ENCODE results near the gene MRPS16.

The MRPS16 gene

GRCh38 chr10:73233883-73234282 lies 18.6 kb downstream of the MRPS16 start:
- Histone ChIP-seq H3K4me3 (ENCODE audit: low read depth, low read length) (no peak overlapping the region), H3K36me3 (ENCODE audit: control insufficient read depth, insufficient read depth, low read length) (no peaks in the 10 kb centered on the region), H3K9ac (ENCODE audit: low read depth, low read length) (no peak overlapping the region), H3K9me3 (ENCODE audit: control insufficient read depth, insufficient read depth, low read length) (no peaks in the 10 kb centered on the region), H3K4me1 (ENCODE audit: control insufficient read depth, insufficient read depth, low read length) (no peaks in the 10 kb centered on the region), H3K27me3 (ENCODE audit: control insufficient read depth, insufficient read depth, low read length) (no peaks in the 10 kb centered on the region)

- no peak overlapping the region for H3K4me3 ChIP-seq (ENCODE audit: low read depth, low read length)
- no peaks in the 10 kb centered on the region for H3K27me3 ChIP-seq (ENCODE audit: control insufficient read depth, insufficient read depth, low read length)
- no peaks in the 10 kb centered on the region for H3K9me3 ChIP-seq (ENCODE audit: control insufficient read depth, insufficient read depth, low read length)
- H3K36me3 ChIP-seq (ENCODE audit: control insufficient read depth, insufficient read depth, low read length), result no peaks in the 10 kb centered on the region
- H3K4me1 ChIP-seq (ENCODE audit: control insufficient read depth, insufficient read depth, low read length), result no peaks in the 10 kb centered on the region
- no peak overlapping the region for H3K9ac ChIP-seq (ENCODE audit: low read depth, low read length)
Observed at GRCh38 chr10:73232887-73233286, 19.6 kb downstream of the MRPS16 start.

GRCh38 chr10:73229567-73229966 lies 22.9 kb downstream of the MRPS16 start:
- Histone ChIP-seq H3K27me3 (ENCODE audit: control insufficient read depth, insufficient read depth, low read length) (no peaks in the 10 kb centered on the region), H3K4me3 (ENCODE audit: low read depth, low read length) (no peak overlapping the region), H3K9me3 (ENCODE audit: control insufficient read depth, insufficient read depth, low read length) (no peaks in the 10 kb centered on the region), H3K4me1 (ENCODE audit: control insufficient read depth, insufficient read depth, low read length) (no peaks in the 10 kb centered on the region), H3K36me3 (ENCODE audit: control insufficient read depth, insufficient read depth, low read length) (no peaks in the 10 kb centered on the region), H3K9ac (ENCODE audit: low read depth, low read length) (no peak overlapping the region)

GRCh38 chr10:73228247-73228646 lies 24.2 kb downstream of the MRPS16 start:
- Histone ChIP-seq H3K4me1 (ENCODE audit: control insufficient read depth, insufficient read depth, low read length) (no peaks in the 10 kb centered on the region), H3K9me3 (ENCODE audit: control insufficient read depth, insufficient read depth, low read length) (no peaks in the 10 kb centered on the region), H3K27me3 (ENCODE audit: control insufficient read depth, insufficient read depth, low read length) (no peaks in the 10 kb centered on the region), H3K36me3 (ENCODE audit: control insufficient read depth, insufficient read depth, low read length) (no peaks in the 10 kb centered on the region), H3K4me3 (ENCODE audit: low read depth, low read length) (no peak overlapping the region), H3K9ac (ENCODE audit: low read depth, low read length) (no peak overlapping the region)

GRCh38 chr10:73226663-73227062 lies 25.8 kb downstream of the MRPS16 start:
- Histone ChIP-seq H3K27me3 (ENCODE audit: control insufficient read depth, insufficient read depth, low read length) (no peaks in the 10 kb centered on the region), H3K9ac (ENCODE audit: low read depth, low read length) (no peak overlapping the region), H3K9me3 (ENCODE audit: control insufficient read depth, insufficient read depth, low read length) (no peaks in the 10 kb centered on the region), H3K4me3 (ENCODE audit: low read depth, low read length) (no peak overlapping the region), H3K36me3 (ENCODE audit: control insufficient read depth, insufficient read depth, low read length) (no peaks in the 10 kb centered on the region), H3K4me1 (ENCODE audit: control insufficient read depth, insufficient read depth, low read length) (no peaks in the 10 kb centered on the region)

- Histone ChIP-seq H3K9me3 (ENCODE audit: control insufficient read depth, insufficient read depth, low read length) (no peaks in the 10 kb centered on the region), H3K4me3 (ENCODE audit: low read depth, low read length) (no peak overlapping the region), H3K27me3 (ENCODE audit: control insufficient read depth, insufficient read depth, low read length) (no peaks in the 10 kb centered on the region), H3K36me3 (ENCODE audit: control insufficient read depth, insufficient read depth, low read length) (no peaks in the 10 kb centered on the region), H3K4me1 (ENCODE audit: control insufficient read depth, insufficient read depth, low read length) (no peaks in the 10 kb centered on the region), H3K9ac (ENCODE audit: low read depth, low read length) (no peak overlapping the region)
Observed at GRCh38 chr10:73225518-73225917, 26.9 kb downstream of the MRPS16 start.

GRCh38 chr10:73220989-73221388 lies 31.5 kb downstream of the MRPS16 start:
- Histone ChIP-seq H3K36me3 (ENCODE audit: control insufficient read depth, insufficient read depth, low read length) (no peaks in the 10 kb centered on the region), H3K4me1 (ENCODE audit: control insufficient read depth, insufficient read depth, low read length) (no peaks in the 10 kb centered on the region), H3K4me3 (ENCODE audit: low read depth, low read length) (no peak overlapping the region), H3K27me3 (ENCODE audit: control insufficient read depth, insufficient read depth, low read length) (no peaks in the 10 kb centered on the region), H3K9ac (ENCODE audit: low read depth, low read length) (no peak overlapping the region), H3K9me3 (ENCODE audit: control insufficient read depth, insufficient read depth, low read length) (no peaks in the 10 kb centered on the region)

GRCh38 chr10:73219384-73219783 lies 33.1 kb downstream of the MRPS16 start:
- Histone ChIP-seq H3K9ac (ENCODE audit: low read depth, low read length) (no peak overlapping the region), H3K9me3 (ENCODE audit: control insufficient read depth, insufficient read depth, low read length) (no peaks in the 10 kb centered on the region), H3K27me3 (ENCODE audit: control insufficient read depth, insufficient read depth, low read length) (no peaks in the 10 kb centered on the region), H3K4me1 (ENCODE audit: control insufficient read depth, insufficient read depth, low read length) (no peaks in the 10 kb centered on the region), H3K36me3 (ENCODE audit: control insufficient read depth, insufficient read depth, low read length) (no peaks in the 10 kb centered on the region), H3K4me3 (ENCODE audit: low read depth, low read length) (no peak overlapping the region)

GRCh38 chr10:73218431-73219191 lies 33.8 kb downstream of the MRPS16 start:
- no peak overlapping the region for H3K9ac ChIP-seq (ENCODE audit: low read depth, low read length)
- no peaks in the 10 kb centered on the region for H3K4me1 ChIP-seq (ENCODE audit: control insufficient read depth, insufficient read depth, low read length)
- H3K9me3 ChIP-seq (ENCODE audit: control insufficient read depth, insufficient read depth, low read length), result no peaks in the 10 kb centered on the region
- no peaks in the 10 kb centered on the region for H3K27me3 ChIP-seq (ENCODE audit: control insufficient read depth, insufficient read depth, low read length)
- no peak overlapping the region for H3K4me3 ChIP-seq (ENCODE audit: low read depth, low read length)
- no peaks in the 10 kb centered on the region for H3K36me3 ChIP-seq (ENCODE audit: control insufficient read depth, insufficient read depth, low read length)

GRCh38 chr10:73217628-73218027 lies 34.8 kb downstream of the MRPS16 start:
- Histone ChIP-seq H3K36me3 (ENCODE audit: control insufficient read depth, insufficient read depth, low read length) (no peaks in the 10 kb centered on the region), H3K27me3 (ENCODE audit: control insufficient read depth, insufficient read depth, low read length) (no peaks in the 10 kb centered on the region), H3K9ac (ENCODE audit: low read depth, low read length) (no peak overlapping the region), H3K9me3 (ENCODE audit: control insufficient read depth, insufficient read depth, low read length) (no peaks in the 10 kb centered on the region), H3K4me3 (ENCODE audit: low read depth, low read length) (no peak overlapping the region), H3K4me1 (ENCODE audit: control insufficient read depth, insufficient read depth, low read length) (no peaks in the 10 kb centered on the region)

- Histone ChIP-seq H3K9me3 (ENCODE audit: control insufficient read depth, insufficient read depth, low read length) (no peaks in the 10 kb centered on the region), H3K36me3 (ENCODE audit: control insufficient read depth, insufficient read depth, low read length) (no peaks in the 10 kb centered on the region), H3K4me3 (ENCODE audit: low read depth, low read length) (no peak overlapping the region), H3K9ac (ENCODE audit: low read depth, low read length) (no peak overlapping the region), H3K4me1 (ENCODE audit: control insufficient read depth, insufficient read depth, low read length) (no peaks in the 10 kb centered on the region), H3K27me3 (ENCODE audit: control insufficient read depth, insufficient read depth, low read length) (no peaks in the 10 kb centered on the region)
Observed at GRCh38 chr10:73215749-73216148, 36.7 kb downstream of the MRPS16 start.

- no peaks in the 10 kb centered on the region for H3K36me3 ChIP-seq (ENCODE audit: control insufficient read depth, insufficient read depth, low read length)
- no peak overlapping the region for H3K4me3 ChIP-seq (ENCODE audit: low read depth, low read length)
- H3K9me3 ChIP-seq (ENCODE audit: control insufficient read depth, insufficient read depth, low read length), result peaks cover 12% of the 10 kb centered on the region
- no peak overlapping the region for H3K9ac ChIP-seq (ENCODE audit: low read depth, low read length)
- no peaks in the 10 kb centered on the region for H3K4me1 ChIP-seq (ENCODE audit: control insufficient read depth, insufficient read depth, low read length)
- no peaks in the 10 kb centered on the region for H3K27me3 ChIP-seq (ENCODE audit: control insufficient read depth, insufficient read depth, low read length)
Observed at GRCh38 chr10:73211106-73211811, 41.2 kb downstream of the MRPS16 start.

All from iPS-15b (cell line).